HG02973 (cell line): ENCODE results near the gene NTM.

Source experiments
- ATAC-seq: cut with Tn5 transposase; IDR thresholded peaks from one replicate; pipeline ENCODE4 v1.9.1; 2021; ENCODE audit warnings: moderate library complexity; ENCODE audit not compliant: unreplicated experiment

NTM gene

GRCh38 chr11:132024587-132025295 lies 654.3 kb downstream of the NTM start:
- ATAC-seq: no peak

GRCh38 chr11:132026746-132027145 lies 656.3 kb downstream of the NTM start:
- no peak for ATAC-seq

- peak; percentile 85 for ATAC-seq
These were observed 658.2 kb downstream of the NTM start for GRCh38 chr11:132028380-132029240.

- no peak for ATAC-seq
These were observed 660.5 kb downstream of the NTM start for GRCh38 chr11:132030896-132031295.

- ATAC-seq: no peak
These were observed 662.1 kb downstream of the NTM start for GRCh38 chr11:132032555-132032954.

- ATAC-seq: no peak
These were observed 662.6 kb downstream of the NTM start for GRCh38 chr11:132033051-132033450.

GRCh38 chr11:132035228-132035627 lies 664.8 kb downstream of the NTM start:
- ATAC-seq: no peak

- no peak for ATAC-seq
These were observed 665.4 kb downstream of the NTM start for GRCh38 chr11:132035766-132036165.

GRCh38 chr11:132036220-132036619 lies 665.8 kb downstream of the NTM start:
- ATAC-seq: no peak

GRCh38 chr11:132036746-132037466 lies 666.5 kb downstream of the NTM start:
- ATAC-seq: no peak

GRCh38 chr11:132037467-132037862 lies 667.0 kb downstream of the NTM start:
- no peak for ATAC-seq

GRCh38 chr11:132037956-132038355 lies 667.5 kb downstream of the NTM start:
- ATAC-seq: no peak

- ATAC-seq: no peak
These were observed 669.1 kb downstream of the NTM start for GRCh38 chr11:132039521-132039920.

- ATAC-seq: no peak
These were observed 671.9 kb downstream of the NTM start for GRCh38 chr11:132042296-132042695.

GRCh38 chr11:132043714-132044113 lies 673.3 kb downstream of the NTM start:
- no peak for ATAC-seq

GRCh38 chr11:132045107-132045506 lies 674.7 kb downstream of the NTM start:
- no peak for ATAC-seq

GRCh38 chr11:132046288-132046865 lies 676.0 kb downstream of the NTM start:
- no peak for ATAC-seq

- no peak for ATAC-seq
These were observed 676.8 kb downstream of the NTM start for GRCh38 chr11:132047167-132047566.

GRCh38 chr11:132048040-132048439 lies 677.6 kb downstream of the NTM start:
- no peak for ATAC-seq

- ATAC-seq: no peak
These were observed 678.8 kb downstream of the NTM start for GRCh38 chr11:132049205-132049604.

GRCh38 chr11:132050049-132050448 lies 679.6 kb downstream of the NTM start:
- ATAC-seq: no peak
